GM10266 (cell line): ENCODE measurements around the gene IP6K3.

ENCODE experiments used
- DNase-seq: peaks from one replicate; pipeline ENCODE4 v3.0.0; 2012; ENCODE audit errors: extremely low spot score
- CTCF ChIP-seq: IDR thresholded peaks from 2 replicates; pipeline ENCODE4 v1.5.1; 2012; ENCODE audit warnings: mild to moderate bottlenecking, low read depth; ENCODE audit not compliant: control insufficient read depth, insufficient read depth; ENCODE audit errors: missing control alignments

IP6K3 gene

GRCh38 chr6:33771146-33772081 lies 24.7 kb upstream of the IP6K3 start:
- DNase-seq, result peak; percentile 78
- peak; percentile 95 for TF ChIP-seq CTCF

- DNase-seq, result no peak
Observed at GRCh38 chr6:33770833-33771145, 24.1 kb upstream of the IP6K3 start.

GRCh38 chr6:33770124-33770832 lies 23.6 kb upstream of the IP6K3 start:
- DNase-seq, result no peak
- TF ChIP-seq CTCF, result no peak

More at GRCh38 chr6:33770833-33771145, 24.1 kb upstream of the IP6K3 start:
- TF ChIP-seq CTCF, result no peak

GRCh38 chr6:33769248-33769821 lies 22.6 kb upstream of the IP6K3 start:
- TF ChIP-seq CTCF, result no peak
- DNase-seq, result no peak

- TF ChIP-seq CTCF, result peak; percentile 77
- DNase-seq, result peak; percentile 81
Observed at GRCh38 chr6:33768644-33769120, 22.0 kb upstream of the IP6K3 start.

- DNase-seq, result no peak
- TF ChIP-seq CTCF, result no peak
Observed at GRCh38 chr6:33766921-33767907, 20.5 kb upstream of the IP6K3 start.
